K562 (cell line): ENCODE measurements around the gene FASN. TPM values are rescaled to one million over a fixed set of nuclear protein-coding genes. Genes with fewer than 3 reads are reported as not detected.

Experiments
- ATF7 ChIP-seq: fragments of 450-650 bp; IDR thresholded peaks from 2 replicates; pipeline ENCODE4 v1.7.1; 2014; ENCODE audit warnings: mild to moderate bottlenecking, moderate library complexity
- BRCA1 ChIP-seq, 2 experiments: fragments of 450-650 bp in 1 of 2; sonication (generic) in 1 of 2; formaldehyde crosslinking in 1 of 2; IDR thresholded peaks; 2 replicates each; pipeline versions ENCODE4 v1.5.0 to v1.6.1; 2017 to 2020; ENCODE audit warnings: mild to moderate bottlenecking in 1 of 2, missing genetic modification reagents in 1 of 2
- CXXC5 ChIP-seq: fragments of 250-450 bp; sonication (Bioruptor Pico); IDR thresholded peaks from 2 replicates; pipeline ENCODE4 v1.8.0; 2022; ENCODE audit warnings: inconsistent platforms, mild to moderate bottlenecking, moderate library complexity
- E2F5 ChIP-seq: sonication (generic); formaldehyde crosslinking; IDR thresholded peaks from 2 replicates; pipeline ENCODE4 v1.8.0; 2022; ENCODE audit warnings: mild to moderate bottlenecking, missing genetic modification reagents
- KDM5B ChIP-seq: fragments of 200-600 bp; sonication (generic); IDR thresholded peaks from 2 replicates; pipeline ENCODE4 v1.6.1; 2012; ENCODE audit warnings: low read depth, mild to moderate bottlenecking, moderate library complexity, low read length, control low read depth, inconsistent platforms; ENCODE audit not compliant: insufficient replicate concordance
- MBD1 ChIP-seq: fragments of 250-450 bp; sonication (Bioruptor Pico); IDR thresholded peaks from 2 replicates; pipeline ENCODE4 v1.8.0; 2022; ENCODE audit warnings: inconsistent platforms
- MYNN ChIP-seq, 2 experiments: sonication (generic); formaldehyde crosslinking in 1 of 2; IDR thresholded peaks; 2 replicates each; pipeline versions ENCODE4 v1.5.0 to v1.6.1; 2016 to 2020; ENCODE audit warnings: antibody characterized with exemption in 1 of 2, missing genetic modification reagents in 1 of 2
- SLC30A9 ChIP-seq: fragments of 250-450 bp; sonication (Bioruptor Pico); IDR thresholded peaks from 2 replicates; pipeline ENCODE4 v1.8.0; 2022; ENCODE audit warnings: mild to moderate bottlenecking, moderate library complexity
- SMAD1 ChIP-seq: fragments of 150-350 bp; IDR thresholded peaks from 2 replicates; pipeline ENCODE4 v1.6.1; 2014; ENCODE audit warnings: low read length, low read depth; ENCODE audit not compliant: partially characterized antibody
- SNRNP70 ChIP-seq: fragments of 200-400 bp; formaldehyde crosslinking; optimal IDR thresholded peaks from 2 replicates; pipeline ENCODE3; 2017; ENCODE audit warnings: low read depth, low read length
- SRSF3 ChIP-seq: fragments of 200-400 bp; formaldehyde crosslinking; IDR thresholded peaks from 2 replicates; pipeline ENCODE4 v1.6.1; 2016; ENCODE audit warnings: mild to moderate bottlenecking, low read length, moderate library complexity; ENCODE audit not compliant: insufficient read depth
- ZBTB17 ChIP-seq: fragments of 450-650 bp; formaldehyde crosslinking; IDR thresholded peaks from 2 replicates; pipeline ENCODE4 v1.4.0; 2020; ENCODE audit warnings: mild to moderate bottlenecking
- ZNF347 ChIP-seq: fragments of 450-650 bp; formaldehyde crosslinking; IDR thresholded peaks from 2 replicates; pipeline ENCODE4 v1.4.0; 2020; ENCODE audit warnings: low read depth, mild to moderate bottlenecking, moderate library complexity
- polyA plus RNA-seq, 8 experiments: library from polyadenylated mRNA; depleted of rRNA in 4 of 8; stranded (reverse) in 5 of 8; unstranded in 3 of 8; fragments of >200 nt; fragmentation: Nextera tagmentation in 2 of 8; fragmentation: Illumina TruSeq in 1 of 8; extraction: Ambion mirVana in 2 of 8; extraction: Trizol in 1 of 8; gene quantifications; 2 replicates each; pipeline versions ENCODE4 v1.2.1 to v1.2.3, GENCODE V29; 2011 to 2014; ENCODE audit warnings: inconsistent platforms in 1 of 8, missing spikeins in 1 of 8
- total RNA-seq, 7 experiments: library from RNA; depleted of rRNA in 6 of 7; stranded (reverse); fragments of >200 nt in 6 of 7; fragmentation: Illumina TruSeq in 2 of 7; extraction: Trizol in 2 of 7; gene quantifications; 2 replicates each; pipeline versions ENCODE4 v1.2.1 to v1.2.3, GENCODE V29; 2011 to 2021; ENCODE audit warnings: low replicate concordance in 1 of 7
- TF ChIP-seq, protein P1 (sequence below), 3 experiments: IDR thresholded peaks in 2 of 3; conservative IDR thresholded peaks in 1 of 3; 2 replicates each; pipeline ENCODE4 v1.5.1; 2011 to 2012; ENCODE audit warnings: low read length in 3 of 3, mild to moderate bottlenecking in 3 of 3, control low read depth in 2 of 3, improper control_type of control experiment in 1 of 3, inconsistent platforms in 1 of 3, low read depth in 1 of 3, mixed read lengths in 1 of 3, moderate library complexity in 1 of 3; ENCODE audit not compliant: insufficient read depth in 2 of 3
- TF ChIP-seq, protein P2 (sequence below), 2 experiments: fragments of 450-650 bp; IDR thresholded peaks; 2 replicates each; pipeline ENCODE4 v1.6.1; 2018; ENCODE audit warnings: mild to moderate bottlenecking in 2 of 2, low read depth in 1 of 2; ENCODE audit not compliant: partially characterized antibody in 2 of 2

FASN gene
- total and polyA plus RNA-seq, 9 of the 15 experiments (the other 6 are each of a cell fraction or from before 2014, with no cell fraction given), result 0.15 to 663 (median 49.9) TPM

DNA sequence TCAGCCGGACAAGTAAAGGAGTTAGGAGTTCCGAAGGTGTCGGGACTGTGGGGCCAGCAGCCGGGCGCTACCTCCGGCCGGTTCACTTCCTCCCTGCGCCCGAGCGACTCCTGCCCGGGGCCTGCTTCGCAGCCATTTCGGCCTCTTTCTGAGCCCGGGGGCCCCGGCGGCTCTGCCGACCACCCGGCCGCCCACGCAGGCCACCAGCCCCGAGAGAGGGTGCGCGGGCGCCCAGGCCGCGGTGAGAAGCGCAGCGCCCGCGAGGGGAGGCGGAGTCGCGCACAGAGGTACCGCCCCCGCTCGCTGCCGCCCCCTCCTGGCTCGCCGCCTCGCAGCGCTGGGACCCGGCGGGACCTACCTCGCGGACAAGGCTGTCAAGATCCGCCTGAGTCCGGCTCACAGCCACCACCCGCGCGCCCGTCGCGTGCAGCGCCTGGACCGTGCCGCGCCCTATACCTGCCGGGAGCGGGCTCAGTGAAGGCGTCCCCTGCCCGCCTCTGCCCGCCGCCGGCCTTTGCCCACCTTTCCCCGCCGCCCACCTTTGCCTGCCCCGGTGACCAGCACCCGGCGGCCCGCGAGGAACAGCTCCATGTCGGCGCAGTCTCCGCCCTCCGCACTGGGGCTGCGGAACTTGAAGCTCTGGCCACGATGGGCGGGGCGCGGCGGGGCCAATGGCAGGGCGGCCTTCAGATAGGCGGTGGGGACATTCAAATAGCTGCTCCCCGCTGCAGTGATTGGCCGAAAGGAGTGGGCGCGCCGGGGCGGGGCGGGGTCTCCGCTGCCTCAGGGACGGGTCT lies 60.7 kb downstream of the FASN start, which contains the start of gene DCXR (continued):
- TF ChIP-seq, protein P1, sequence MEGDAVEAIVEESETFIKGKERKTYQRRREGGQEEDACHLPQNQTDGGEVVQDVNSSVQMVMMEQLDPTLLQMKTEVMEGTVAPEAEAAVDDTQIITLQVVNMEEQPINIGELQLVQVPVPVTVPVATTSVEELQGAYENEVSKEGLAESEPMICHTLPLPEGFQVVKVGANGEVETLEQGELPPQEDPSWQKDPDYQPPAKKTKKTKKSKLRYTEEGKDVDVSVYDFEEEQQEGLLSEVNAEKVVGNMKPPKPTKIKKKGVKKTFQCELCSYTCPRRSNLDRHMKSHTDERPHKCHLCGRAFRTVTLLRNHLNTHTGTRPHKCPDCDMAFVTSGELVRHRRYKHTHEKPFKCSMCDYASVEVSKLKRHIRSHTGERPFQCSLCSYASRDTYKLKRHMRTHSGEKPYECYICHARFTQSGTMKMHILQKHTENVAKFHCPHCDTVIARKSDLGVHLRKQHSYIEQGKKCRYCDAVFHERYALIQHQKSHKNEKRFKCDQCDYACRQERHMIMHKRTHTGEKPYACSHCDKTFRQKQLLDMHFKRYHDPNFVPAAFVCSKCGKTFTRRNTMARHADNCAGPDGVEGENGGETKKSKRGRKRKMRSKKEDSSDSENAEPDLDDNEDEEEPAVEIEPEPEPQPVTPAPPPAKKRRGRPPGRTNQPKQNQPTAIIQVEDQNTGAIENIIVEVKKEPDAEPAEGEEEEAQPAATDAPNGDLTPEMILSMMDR (IDR thresholded peaks at IDR 0.05 in 2 of 3, conservative IDR thresholded peaks at IDR 0.05 in 1 of 3; ENCODE audit: insufficient read depth in 2 of 3, low read depth in 1 of 3, low read length in 3 of 3), result peak; percentile 81 to 95 (median 93)
- peak; percentile 84 for TF ChIP-seq ATF7
- TF ChIP-seq SNRNP70, result no peak
- no peak for TF ChIP-seq E2F5 (CRISPR knock-in tag)
- TF ChIP-seq KDM5B, result peak; percentile 76
- TF ChIP-seq ZBTB17 (CRISPR knock-in tag), result peak; percentile 70; the same call in 1 of the 2 replicates
- no peak for TF ChIP-seq ZNF347 (CRISPR knock-in tag)
- TF ChIP-seq, protein P2, sequence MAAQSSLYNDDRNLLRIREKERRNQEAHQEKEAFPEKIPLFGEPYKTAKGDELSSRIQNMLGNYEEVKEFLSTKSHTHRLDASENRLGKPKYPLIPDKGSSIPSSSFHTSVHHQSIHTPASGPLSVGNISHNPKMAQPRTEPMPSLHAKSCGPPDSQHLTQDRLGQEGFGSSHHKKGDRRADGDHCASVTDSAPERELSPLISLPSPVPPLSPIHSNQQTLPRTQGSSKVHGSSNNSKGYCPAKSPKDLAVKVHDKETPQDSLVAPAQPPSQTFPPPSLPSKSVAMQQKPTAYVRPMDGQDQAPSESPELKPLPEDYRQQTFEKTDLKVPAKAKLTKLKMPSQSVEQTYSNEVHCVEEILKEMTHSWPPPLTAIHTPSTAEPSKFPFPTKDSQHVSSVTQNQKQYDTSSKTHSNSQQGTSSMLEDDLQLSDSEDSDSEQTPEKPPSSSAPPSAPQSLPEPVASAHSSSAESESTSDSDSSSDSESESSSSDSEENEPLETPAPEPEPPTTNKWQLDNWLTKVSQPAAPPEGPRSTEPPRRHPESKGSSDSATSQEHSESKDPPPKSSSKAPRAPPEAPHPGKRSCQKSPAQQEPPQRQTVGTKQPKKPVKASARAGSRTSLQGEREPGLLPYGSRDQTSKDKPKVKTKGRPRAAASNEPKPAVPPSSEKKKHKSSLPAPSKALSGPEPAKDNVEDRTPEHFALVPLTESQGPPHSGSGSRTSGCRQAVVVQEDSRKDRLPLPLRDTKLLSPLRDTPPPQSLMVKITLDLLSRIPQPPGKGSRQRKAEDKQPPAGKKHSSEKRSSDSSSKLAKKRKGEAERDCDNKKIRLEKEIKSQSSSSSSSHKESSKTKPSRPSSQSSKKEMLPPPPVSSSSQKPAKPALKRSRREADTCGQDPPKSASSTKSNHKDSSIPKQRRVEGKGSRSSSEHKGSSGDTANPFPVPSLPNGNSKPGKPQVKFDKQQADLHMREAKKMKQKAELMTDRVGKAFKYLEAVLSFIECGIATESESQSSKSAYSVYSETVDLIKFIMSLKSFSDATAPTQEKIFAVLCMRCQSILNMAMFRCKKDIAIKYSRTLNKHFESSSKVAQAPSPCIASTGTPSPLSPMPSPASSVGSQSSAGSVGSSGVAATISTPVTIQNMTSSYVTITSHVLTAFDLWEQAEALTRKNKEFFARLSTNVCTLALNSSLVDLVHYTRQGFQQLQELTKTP (IDR thresholded peaks at IDR 0.05; ENCODE audit: low read depth in 1 of 2, partially characterized antibody in 2 of 2), result no peak
- TF ChIP-seq BRCA1 (IDR thresholded peaks at IDR 0.05), result no peak
- no peak for TF ChIP-seq BRCA1 (CRISPR knock-in tag; IDR thresholded peaks at IDR 0.05)
- TF ChIP-seq SRSF3, result no peak
- TF ChIP-seq MYNN (IDR thresholded peaks at IDR 0.05), result no peak; the same call in 1 of the 2 replicates
- TF ChIP-seq MYNN (CRISPR knock-in tag; IDR thresholded peaks at IDR 0.05), result no peak
- TF ChIP-seq CXXC5 (CRISPR knock-in tag), result peak; percentile 86
- no peak for TF ChIP-seq SLC30A9 (CRISPR knock-in tag)
- no peak for TF ChIP-seq SMAD1
- TF ChIP-seq MBD1 (CRISPR knock-in tag), result no peak
